IPS-NIHi11 (cell line): ENCODE results near the gene SLC25A1.

ENCODE experiments used
- DNase-seq: peaks from one replicate; pipeline ENCODE4 v3.0.0; 2012; ENCODE audit warnings: mixed read lengths, low spot score

Gene SLC25A1

DNA sequence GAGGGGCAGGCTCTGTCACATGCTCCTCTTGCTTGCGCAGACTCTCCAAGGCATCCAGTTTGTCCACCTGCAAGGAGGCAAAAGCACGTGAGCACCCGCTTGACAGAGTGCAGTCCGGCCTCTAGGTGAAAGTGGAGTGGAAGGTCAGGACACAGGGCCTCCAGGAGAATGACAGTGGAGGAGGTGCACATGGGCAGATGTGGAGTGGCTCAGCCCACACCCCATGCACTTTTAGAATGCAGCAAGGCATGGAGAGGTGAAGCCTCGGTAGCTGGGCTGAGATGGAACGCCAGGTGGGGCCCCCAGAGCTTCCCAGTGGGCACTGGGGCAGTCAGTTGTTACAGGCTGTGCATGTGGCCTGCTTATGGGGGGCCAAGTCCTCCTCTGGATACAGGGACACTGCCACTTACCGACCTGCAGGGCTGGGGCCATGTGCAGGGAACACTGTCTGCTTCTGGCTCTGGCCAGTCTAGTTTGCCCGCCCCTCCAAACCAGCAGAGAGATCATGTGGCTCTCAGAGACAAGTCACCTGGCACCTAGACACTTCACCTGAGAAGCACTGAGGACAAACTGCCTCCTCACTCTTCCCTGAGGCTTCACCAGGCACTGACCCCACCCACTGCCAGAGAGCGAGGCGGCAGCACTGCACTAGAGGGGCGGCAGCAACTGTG is 2.3 kb upstream of the SLC25A1 start:
- no peak for DNase-seq

DNA sequence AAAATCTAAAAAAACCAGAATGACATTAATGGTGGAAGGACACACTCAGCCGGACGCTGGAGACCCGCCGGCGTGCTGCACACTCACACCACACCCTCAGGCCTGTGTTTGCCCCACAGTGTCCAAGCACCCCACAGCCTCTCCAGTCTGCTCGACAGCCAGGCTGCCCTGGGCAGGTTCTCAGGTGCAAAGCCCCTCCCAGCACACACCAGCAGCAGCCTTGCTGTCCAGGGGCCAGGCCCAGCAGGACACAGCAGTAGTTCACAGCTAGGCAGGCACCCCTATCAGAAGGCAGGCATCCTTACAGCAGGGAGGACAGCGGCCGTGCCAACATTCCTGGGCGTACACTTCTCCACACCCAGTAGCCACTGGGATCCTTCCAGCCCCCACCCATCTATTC is 1.7 kb upstream of the SLC25A1 start:
- DNase-seq = no peak

DNA sequence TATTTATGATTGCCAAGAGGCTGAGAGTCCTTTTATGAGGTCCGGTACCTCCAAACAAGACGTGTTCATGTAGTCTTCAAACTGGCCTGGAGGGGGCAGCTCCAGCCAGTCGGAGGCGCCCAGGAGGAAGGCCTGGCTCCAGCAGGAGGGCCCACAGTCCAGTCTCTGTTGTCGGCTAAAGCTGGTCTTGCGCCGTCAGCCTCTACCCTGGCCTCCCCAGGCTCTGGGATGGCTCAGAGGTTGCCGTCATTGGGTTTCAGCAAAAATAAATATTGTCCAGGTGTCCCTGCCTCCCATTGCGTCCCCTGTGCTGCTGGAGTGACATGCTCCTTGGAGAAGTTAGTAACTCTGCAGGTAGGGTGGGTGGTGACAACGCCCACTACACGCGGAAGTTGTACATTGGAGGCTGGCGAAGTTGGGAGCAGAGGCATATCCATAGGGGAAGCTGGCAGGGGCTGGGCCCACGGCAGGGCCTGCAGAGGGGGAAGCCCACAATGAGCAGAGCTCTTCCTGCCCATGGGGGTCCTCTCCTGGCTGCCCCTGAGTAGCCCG is 1.0 kb upstream of the SLC25A1 start:
- peak; percentile 88 for DNase-seq

DNA sequence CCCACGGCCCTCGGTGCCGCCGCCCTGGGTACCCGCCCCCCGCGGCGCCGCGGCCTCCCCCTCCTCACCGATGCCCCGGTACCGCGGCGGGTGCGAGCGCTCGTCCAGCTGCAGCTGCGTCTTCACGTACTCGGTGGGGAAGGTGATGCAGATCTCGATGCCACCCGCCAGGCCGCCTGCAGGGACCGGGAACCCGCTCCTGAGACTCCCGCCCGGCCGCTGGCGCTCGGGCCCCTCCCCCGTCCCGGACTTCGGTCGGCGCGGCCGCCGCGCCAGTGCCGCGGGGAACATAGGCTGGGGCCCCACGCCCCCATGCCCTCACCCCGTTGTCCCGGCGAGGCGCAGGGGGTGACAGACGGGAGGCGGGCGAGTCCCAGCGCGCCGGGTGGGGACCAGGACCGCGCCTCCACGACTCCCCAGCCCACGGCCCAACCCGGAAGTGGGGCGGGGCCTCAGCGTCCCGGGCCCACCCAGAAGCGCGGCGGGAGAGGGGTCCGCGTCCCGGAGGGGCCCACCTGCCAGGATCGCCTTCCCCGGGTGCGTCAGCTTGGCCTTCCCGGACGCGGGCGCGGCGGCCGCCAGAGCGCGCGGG is 375 bp downstream of the SLC25A1 start:
- peak; percentile 67 for DNase-seq

DNA sequence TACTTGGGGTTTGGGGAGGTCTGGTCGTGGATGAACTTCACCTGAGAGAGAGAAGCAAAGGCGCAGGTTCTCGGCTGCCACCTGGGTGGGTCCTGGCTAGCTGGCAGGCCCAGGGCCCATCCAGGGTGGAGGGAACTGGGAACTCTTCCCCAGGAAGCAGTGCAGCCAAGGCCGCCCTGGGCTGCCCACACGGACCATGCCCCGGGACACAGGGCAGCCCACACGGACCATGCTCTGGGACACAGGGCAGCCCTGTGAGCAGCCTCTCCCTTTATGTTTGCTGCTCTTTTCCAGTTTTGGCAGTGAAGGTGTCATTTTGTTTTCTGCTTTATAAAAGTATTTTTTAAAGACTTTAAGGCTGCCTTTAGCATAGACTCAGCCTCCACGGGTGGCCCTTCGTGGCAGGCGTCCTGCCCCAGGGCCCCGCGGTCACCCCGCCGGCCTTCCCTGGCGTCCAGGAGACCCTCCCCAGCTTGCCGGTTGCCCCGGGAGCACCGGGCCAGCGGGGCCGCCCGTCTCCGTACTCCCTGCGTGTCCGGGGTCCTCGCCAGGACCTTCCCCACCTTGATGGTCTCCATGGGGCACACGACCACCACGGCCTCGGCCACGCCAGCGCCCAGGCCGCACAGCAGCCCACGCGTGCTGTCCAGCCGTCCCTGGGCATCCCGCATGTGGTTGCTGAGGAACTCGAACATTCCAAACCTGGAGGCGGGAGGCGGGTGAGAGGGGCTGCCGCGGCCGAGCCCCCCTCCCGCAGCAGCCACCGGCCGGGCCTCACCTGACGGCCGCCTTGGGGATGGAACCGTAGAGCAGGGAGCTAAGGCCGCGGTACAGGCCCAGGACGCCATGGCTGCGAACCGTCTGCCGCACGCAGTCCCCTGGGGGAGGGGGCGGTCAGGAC is 1.1 kb downstream of the SLC25A1 start:
- DNase-seq = no peak

DNA sequence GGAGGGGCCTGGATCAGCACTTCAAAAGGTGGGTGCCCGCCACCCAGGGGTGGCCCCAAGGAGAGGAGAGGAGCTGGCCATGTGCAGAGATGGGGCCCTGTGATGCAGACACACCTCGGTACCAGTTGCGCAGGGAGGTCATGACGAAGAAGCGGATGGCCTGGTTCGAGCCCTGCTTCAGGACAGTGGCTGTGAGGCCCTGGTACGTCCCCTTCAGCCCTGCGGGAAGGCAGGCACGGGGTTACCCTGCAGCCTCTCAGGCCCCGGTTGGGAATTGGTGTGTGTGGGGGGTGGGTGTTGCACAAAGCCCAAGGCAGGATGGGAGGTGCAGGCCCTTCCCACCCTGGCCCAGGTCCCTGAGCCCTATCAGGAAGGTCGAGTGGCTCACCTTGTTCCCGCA is 1.8 kb downstream of the SLC25A1 start:
- no peak for DNase-seq

DNA sequence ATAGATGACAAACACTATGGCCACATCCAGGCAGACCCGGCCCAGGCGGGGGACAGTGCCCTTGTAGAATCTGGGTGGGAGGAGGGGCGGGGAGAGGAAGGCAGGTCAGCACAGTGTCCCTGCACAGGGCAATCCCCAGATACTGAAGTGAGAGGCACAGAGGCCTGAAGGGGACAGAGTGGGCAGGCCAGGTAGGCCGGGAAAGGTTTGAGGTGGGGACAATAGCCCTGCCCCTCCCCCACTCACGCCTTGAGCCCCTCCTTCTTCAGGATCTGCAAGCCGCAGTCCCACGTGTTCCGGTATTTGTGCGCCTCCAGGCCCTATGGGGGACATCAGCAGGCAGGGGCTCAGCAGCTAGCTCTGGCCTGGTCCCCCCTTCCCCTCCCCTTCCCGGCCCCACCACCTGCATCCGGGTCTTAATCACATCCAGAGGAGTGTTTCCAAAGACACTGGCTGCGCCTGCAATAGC is 2.3 kb downstream of the SLC25A1 start:
- DNase-seq = no peak

DNA sequence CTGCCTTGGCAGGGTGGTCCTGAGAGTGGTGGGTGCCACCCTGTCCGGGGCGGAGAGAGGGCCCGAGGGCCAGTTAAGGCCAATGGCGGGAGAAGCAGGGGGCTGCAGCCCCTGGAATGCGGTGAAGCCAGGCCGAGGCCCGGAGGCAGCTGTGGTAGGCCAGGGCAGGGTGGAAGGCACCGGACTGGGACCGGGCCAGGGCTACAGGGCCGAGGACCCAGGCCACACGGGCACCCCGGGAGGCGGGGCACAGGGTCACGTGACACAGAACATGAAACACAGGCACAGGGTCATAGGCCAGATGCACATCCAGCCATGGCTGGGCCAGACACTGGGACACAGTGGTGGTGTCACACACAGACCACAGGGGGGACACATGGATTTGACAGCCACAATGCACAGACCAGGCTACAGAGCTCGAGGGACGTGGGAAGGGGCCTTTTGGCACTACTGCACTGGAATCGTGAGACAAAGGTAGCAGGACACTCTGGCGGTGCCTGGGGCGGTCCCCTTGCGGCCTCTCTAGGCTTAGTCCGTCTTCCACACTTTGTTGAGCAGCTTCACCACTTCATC is 2.8 kb downstream of the SLC25A1 start:
- DNase-seq = no peak

DNA sequence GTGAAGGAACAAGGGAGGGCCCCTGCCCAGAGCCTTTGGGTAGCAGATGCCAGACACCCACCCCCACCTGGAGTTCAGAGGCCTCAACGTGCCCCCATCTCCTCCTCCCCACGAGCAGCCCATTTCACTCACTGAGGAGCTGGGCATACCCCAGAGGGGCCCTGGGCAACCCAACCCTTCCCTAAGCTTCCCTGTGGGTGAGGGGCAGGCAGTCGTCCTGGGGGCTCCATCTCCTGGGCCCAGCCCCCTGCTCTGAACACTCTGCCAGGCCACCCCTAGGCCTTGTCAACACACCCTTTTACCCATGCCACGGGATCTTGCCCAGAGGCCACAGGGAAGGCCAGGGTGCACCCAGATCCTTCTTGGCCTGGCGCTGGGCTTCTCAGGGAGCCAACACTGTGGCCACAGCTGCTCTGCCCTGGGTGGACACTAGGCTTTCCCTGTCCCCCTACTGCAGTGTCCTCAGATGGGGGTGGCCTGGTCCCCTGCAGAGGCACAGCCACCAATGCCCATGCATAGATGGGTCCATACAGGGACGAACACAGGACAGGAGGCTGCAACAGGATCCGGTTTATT is 3.4 kb downstream of the SLC25A1 start:
- DNase-seq = no peak

DNA sequence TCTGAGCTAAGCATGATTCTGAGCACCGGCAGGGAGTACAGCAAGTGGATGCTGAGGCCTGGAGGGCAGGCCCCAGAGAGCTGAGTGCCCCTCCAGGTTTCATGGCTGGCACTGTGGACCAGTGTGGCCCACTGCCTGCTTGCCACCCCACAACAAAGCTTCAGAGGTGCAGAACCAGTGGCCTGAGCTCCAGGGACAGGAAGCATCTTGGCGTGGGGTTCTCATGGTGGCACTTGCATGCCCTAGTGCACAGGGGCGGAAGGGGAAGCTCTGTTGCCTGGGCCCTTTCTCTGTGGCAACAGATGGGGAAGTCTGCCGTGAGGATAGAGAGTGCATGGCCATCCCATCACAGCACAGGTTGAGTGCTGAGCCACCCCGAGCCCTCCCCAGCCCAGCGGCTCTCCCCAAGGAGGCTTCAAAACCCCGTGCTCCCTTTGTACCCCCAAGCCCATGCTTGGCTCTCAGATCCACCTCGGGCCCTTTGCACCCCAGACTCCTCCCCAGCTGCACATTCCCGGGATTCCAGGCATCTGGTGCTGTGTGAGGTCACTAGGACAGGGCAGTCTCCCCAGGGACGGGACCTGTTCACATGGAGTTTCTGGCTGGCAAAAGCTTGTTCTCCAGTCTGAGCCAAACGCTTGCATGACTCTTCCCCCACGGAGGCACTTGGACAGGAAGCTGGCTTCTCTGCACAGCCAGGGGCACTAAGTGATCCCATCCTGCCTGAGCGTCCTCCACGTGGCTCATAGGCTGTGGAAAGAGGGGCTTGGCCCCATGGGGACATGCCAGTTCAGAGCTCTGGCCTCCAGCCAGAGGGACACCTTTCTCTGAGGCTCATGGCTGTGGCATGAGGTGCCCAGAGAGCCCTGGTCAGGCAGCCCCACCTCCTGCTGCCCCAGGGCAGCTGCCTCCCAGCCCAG is 4.2 kb downstream of the SLC25A1 start:
- no peak for DNase-seq

DNA sequence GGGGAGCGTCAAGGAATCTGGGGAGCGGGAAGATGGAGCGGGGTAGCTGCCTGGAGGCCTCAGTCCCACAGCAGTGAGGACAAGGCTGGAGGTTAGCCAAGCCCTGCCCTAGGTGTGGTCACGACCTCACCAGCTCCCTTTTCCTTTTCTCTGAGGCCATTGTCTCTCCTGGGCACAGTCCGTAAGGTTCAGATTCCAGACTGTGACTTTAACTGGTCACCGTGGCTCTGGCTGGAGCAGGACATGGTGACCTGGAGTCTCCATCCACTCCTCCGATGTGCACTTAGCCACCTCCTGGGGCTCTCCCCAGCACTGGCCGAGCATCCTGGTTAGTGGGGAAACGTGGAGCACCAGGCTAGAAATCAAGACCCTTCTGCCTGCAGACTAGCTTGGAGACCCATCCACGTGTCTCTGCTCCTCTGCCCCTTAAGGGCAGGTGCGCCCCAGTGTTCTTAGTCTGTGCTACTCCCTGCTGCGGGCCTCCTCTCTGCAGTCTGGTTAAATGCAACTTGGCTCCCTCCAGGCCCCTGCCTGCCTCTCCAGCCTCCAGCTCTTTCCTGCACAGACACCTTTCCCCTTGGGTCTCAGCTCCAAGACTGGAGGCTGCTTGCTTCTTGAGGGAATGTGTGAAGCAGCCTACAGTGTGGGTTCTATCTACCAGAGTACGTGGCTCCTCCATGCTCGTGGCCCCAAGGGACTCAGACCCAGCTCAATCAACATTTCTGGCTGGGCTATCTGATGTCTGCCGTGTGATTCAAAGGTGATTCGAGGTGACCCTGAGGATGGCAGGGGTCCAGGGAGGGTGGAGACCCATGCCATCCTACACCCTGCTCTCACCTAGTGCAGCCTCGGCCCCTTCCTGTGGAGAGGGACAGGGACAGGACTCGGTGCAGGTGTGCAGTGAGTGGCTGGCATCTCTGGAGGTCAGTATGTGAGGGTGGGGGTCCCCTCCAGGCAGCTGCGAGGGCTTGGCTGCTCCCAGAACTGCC is 5.2 kb downstream of the SLC25A1 start:
- DNase-seq = no peak

DNA sequence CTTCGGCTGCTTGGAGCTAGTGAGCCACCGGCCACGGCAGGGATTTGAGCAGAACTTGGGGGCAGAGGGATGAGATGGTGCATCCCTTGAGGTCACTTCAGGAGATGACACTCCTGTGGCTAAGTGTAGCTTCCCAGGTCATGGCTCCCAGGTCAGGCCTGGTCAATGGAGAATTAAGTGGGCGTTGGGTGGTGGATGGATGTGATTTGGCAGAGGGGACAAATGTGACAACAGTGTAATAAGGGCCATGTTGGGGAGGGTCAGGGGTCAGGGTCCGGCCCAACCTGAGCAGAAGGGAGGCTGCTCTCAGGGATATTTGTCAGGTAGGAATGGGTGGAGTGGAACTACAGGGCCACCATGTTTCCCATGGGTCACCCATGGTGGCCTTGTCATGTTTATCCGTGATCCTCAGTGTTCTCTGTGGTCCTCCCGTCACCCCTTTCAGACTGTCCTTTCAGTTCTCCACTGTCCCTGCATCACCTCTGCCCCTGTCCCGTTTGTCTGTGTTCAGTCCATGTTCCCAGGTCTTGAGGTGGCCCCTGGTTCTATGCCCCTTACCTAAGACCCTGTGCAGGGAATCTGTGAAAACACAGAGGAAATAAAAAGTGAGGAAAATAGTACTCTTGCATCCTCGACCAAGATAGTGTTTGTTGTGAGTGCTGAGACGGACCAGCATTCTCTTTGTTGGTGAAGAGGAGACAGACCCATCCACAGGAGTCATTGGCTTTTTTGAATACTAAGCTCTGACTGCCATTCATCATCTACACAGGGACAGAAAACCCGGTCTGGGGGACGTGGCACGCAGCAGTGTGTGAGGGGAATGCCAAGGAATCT is 6.1 kb downstream of the SLC25A1 start:
- DNase-seq = no peak

DNA sequence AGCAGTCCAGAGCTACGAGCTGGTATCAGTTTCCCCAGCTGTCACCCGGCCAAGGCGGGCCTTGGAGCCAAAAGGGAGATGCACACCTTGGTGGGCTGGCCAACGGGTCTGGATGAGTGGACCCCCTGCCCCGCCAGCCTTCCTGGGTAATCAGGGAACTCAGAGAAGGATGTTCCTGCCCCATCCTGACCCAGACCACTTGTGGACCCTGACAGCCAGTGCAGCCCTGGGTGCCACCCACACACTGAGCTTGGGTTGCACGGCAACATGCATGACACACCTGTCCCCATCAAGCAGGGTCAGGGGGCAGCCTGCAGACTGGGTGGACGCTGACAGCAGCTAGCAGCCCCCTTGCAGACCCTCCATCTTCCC is 8.6 kb downstream of the SLC25A1 start:
- no peak for DNase-seq

DNA sequence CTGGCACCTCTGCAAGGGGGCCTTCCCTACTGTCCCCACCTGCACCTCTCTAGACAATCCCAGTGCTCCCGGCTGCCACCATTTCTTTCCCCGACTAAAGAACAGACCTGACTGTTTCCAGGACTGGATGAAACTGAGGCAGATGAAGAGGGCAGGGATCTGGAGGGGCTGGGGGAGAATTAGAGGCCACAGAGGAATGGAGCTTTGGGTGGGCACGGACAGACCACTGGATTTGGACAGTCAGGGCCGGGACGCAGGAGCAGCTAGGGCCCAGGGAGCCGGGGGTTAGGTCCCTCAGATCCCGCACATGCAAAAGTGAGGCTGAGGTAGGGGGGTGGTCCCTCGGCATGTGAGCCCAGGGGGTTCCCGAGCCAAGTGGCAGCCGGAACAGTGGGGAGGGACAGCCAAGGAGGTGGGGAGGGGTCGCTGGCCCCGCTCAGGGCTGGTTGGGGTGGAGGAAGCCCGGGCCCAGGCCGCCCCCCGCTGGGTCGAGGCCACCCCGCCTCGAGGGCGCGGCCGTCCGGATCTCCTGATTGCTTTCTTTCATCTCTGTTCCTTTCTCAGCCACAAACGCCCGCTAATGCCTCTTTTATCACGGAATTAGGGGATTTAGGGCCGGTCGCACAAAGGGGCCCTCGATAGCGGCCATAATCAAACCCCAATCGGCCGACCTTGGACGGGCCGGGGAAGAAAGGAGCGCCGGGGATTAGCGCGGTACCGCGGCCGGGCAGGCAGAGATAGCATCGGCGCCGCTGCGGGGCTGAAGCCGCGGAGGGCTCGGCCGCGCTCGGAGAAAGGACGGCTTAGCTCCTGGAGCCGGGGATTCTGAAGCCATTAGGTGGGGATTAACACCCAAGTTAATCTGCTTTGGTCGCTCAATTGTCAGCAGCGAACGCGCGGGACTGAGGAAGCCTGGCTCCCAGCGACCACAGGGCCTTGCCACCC is 9.3 kb downstream of the SLC25A1 start:
- no peak for DNase-seq

DNA sequence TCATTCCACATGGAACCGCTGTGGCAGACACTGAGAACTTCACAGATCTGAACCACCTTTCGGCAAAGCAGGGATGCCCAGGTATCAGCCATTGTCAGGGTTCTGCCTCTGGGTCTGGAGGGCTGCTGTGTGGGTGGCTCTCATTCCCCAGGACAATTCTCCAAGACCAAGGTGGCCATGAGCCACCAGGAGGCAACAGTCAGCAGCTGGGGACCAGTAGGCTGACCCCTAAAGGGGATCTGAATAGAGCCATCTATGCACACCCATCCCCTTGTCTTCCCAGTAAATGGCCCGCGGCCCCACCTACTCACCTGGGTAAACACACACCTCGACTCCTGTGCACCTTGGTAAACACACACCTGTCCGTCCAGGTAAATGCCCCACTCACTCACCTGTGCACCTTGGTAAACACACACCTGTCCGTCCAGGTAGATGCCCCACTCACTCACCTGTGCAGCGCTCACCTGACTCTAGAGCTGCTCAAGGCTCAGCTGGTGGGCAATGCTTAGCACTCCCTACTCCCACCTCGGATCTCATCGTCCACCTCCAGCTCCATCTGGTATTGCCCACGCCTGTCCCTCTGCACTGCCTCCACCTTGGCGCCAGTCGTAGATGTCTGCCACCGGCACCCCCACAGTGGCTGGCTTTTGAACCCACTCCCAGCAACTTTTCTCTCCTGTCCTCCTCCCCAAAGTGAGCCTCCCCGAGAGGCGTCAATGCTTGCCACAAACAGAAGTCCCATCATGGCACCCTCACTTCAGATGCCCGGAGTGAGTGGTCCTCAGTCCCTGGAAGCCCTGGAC is 10.2 kb downstream of the SLC25A1 start:
- DNase-seq = no peak

DNA sequence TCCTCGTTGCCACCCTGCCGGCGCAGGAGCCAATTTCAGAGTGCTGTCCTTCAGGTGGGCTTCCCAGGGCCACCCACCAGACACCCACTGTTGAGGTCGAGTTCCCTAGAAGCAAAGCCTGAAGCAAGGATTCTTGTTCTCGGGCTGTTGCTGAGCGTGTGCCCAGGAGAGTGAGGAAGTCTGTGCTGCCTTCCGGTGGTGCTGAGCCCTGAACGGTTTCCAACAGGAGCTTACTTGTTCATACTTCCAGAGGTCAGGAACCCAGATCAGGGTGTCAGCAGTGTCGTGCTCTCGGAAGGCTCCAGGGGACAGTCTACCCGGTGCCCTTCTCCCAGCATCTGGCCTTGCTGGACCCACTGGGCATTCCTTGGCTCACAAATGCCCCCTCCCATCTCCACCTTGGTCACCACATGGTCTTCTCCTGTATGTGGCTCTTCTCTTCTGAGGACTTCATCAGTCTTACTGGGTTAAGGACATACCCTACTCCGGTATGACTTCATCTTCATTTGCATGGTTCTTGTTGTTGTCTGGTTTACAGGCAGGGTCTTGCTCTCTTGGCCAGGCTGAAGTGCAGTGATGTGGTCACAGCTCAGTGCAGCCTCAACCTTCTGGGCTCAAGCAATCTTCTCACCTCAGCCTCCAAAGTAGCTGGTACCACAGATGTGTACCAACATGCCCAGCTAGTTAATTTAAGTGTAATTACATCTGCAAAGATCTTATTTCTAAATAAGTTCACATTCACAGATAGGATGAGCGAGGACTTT is 11.2 kb downstream of the SLC25A1 start:
- no peak for DNase-seq
